ENCODE measurements around the gene AGBL5. TPM values are rescaled to one million over a fixed set of nuclear protein-coding genes. Genes with fewer than 3 reads are reported as not detected.

AGBL5 gene
- total and polyA plus RNA-seq, 2 of the 13 experiments (the other 11 are each of a cell fraction or from before 2014, with no cell fraction given) = 55.9 to 73.3 TPM

DNA sequence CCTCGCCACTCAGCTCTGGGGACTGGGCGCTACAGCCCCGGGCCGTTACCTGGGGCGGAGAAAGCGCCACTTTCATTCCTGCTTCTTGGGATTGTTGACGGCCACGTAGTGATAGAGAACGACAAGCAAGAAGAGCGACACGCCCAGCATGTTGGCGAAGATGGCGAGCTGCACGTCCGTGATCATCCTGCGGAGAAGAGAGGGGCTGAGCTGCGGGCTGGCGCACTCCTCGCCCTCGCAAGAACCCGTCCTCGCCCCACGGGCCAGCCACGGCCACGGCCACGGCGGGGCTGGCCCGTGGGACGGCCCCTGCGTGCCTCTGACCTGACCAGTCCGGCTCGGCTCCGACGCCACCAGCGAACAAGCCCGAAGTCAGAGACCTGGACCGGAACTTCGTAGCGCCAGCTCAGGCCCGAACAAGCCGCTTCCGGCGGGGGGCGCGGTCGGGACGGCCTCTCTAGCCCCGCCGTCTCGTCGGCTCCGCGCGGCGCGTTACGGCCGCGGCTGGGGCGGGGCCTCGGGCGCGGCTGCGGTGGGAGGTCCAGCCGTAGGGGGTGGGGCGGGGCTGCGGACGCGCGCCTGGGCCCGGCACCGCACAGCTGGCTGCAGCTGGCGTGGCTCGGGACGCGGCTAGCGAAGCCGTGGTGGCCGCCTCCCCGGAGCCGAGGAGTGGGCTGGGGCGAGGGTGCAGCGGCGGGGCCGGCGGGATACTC lies 20.0 kb downstream of the AGBL5 start, which contains the start of gene OST4 (continued):
- TF ChIP-seq, protein P1, sequence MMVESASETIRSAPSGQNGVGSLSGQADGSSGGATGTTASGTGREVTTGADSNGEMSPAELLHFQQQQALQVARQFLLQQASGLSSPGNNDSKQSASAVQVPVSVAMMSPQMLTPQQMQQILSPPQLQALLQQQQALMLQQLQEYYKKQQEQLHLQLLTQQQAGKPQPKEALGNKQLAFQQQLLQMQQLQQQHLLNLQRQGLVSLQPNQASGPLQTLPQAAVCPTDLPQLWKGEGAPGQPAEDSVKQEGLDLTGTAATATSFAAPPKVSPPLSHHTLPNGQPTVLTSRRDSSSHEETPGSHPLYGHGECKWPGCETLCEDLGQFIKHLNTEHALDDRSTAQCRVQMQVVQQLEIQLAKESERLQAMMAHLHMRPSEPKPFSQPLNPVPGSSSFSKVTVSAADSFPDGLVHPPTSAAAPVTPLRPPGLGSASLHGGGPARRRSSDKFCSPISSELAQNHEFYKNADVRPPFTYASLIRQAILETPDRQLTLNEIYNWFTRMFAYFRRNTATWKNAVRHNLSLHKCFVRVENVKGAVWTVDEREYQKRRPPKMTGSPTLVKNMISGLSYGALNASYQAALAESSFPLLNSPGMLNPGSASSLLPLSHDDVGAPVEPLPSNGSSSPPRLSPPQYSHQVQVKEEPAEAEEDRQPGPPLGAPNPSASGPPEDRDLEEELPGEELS (CRISPR knock-in tag; IDR thresholded peaks at IDR 0.05) = peak; percentile 8
- peak; percentile 90 for TF ChIP-seq ERF (CRISPR knock-in tag; IDR thresholded peaks at IDR 0.05)
- TF ChIP-seq ARNT2 (CRISPR knock-in tag; IDR thresholded peaks at IDR 0.05; ENCODE audit: low read depth) = peak; percentile 82
- TF ChIP-seq ZNF761 (CRISPR knock-in tag; conservative IDR thresholded peaks at IDR 0.05) = 0 out of 2 replicates have a peak, but pooled peaks have one; percentile 17
- TF ChIP-seq ZNF564 (CRISPR knock-in tag; IDR thresholded peaks at IDR 0.05) = no peak
- no peak; the same call in 1 of the 2 replicates for TF ChIP-seq CREM (IDR thresholded peaks at IDR 0.05)
- 0 out of 2 replicates have a peak, but pooled peaks have one; percentile 13 for TF ChIP-seq CREM (CRISPR knock-in tag; IDR thresholded peaks at IDR 0.05)
- 0 out of 2 replicates have a peak, but pooled peaks have one; percentile 35 for TF ChIP-seq ETV6 (CRISPR knock-in tag; conservative IDR thresholded peaks at IDR 0.05)
- TF ChIP-seq ZNF816 (CRISPR knock-in tag; IDR thresholded peaks at IDR 0.05; ENCODE audit: borderline replicate concordance) = peak; percentile 82; the same call in 1 of the 2 replicates
- TF ChIP-seq KDM5A (IDR thresholded peaks at IDR 0.05; ENCODE audit: borderline replicate concordance, low read length) = peak; percentile 89
- no peak for TF ChIP-seq FOXK2 (IDR thresholded peaks at IDR 0.05)
- no peak for TF ChIP-seq HMGA1 (CRISPR knock-in tag; conservative IDR thresholded peaks at IDR 0.05)
- no peak for TF ChIP-seq ZNF562 (CRISPR knock-in tag; IDR thresholded peaks at IDR 0.05; ENCODE audit: borderline replicate concordance)
- TF ChIP-seq ZSCAN21 (CRISPR knock-in tag; IDR thresholded peaks at IDR 0.05; ENCODE audit: borderline replicate concordance) = peak; percentile 81
- TF ChIP-seq, protein P2, sequence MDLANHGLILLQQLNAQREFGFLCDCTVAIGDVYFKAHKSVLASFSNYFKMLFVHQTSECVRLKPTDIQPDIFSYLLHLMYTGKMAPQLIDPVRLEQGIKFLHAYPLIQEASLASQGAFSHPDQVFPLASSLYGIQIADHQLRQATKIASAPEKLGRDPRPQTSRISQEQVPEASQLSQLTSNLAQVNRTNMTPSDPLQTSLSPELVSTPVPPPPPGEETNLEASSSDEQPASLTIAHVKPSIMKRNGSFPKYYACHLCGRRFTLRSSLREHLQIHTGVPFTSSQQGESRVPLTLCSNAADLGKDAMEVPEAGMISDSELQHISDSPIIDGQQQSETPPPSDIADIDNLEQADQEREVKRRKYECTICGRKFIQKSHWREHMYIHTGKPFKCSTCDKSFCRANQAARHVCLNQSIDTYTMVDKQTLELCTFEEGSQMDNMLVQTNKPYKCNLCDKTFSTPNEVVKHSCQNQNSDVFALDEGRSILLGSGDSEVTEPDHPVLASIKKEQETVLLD (CRISPR knock-in tag; IDR thresholded peaks at IDR 0.05; ENCODE audit: low read depth) = peak; percentile 90
- TF ChIP-seq, protein P3, sequence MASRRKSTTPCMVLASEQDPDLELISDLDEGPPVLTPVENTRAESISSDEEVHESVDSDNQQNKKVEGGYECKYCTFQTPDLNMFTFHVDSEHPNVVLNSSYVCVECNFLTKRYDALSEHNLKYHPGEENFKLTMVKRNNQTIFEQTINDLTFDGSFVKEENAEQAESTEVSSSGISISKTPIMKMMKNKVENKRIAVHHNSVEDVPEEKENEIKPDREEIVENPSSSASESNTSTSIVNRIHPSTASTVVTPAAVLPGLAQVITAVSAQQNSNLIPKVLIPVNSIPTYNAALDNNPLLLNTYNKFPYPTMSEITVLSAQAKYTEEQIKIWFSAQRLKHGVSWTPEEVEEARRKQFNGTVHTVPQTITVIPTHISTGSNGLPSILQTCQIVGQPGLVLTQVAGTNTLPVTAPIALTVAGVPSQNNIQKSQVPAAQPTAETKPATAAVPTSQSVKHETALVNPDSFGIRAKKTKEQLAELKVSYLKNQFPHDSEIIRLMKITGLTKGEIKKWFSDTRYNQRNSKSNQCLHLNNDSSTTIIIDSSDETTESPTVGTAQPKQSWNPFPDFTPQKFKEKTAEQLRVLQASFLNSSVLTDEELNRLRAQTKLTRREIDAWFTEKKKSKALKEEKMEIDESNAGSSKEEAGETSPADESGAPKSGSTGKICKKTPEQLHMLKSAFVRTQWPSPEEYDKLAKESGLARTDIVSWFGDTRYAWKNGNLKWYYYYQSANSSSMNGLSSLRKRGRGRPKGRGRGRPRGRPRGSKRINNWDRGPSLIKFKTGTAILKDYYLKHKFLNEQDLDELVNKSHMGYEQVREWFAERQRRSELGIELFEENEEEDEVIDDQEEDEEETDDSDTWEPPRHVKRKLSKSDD (CRISPR knock-in tag; IDR thresholded peaks at IDR 0.05; ENCODE audit: low read depth) = peak; percentile 88
- no peak for TF ChIP-seq ZEB1 (IDR thresholded peaks at IDR 0.05; ENCODE audit: insufficient replicate concordance, low read depth)
- TF ChIP-seq HOXA3 (CRISPR knock-in tag; IDR thresholded peaks at IDR 0.05) = peak; percentile 99
- TF ChIP-seq, protein P4, sequence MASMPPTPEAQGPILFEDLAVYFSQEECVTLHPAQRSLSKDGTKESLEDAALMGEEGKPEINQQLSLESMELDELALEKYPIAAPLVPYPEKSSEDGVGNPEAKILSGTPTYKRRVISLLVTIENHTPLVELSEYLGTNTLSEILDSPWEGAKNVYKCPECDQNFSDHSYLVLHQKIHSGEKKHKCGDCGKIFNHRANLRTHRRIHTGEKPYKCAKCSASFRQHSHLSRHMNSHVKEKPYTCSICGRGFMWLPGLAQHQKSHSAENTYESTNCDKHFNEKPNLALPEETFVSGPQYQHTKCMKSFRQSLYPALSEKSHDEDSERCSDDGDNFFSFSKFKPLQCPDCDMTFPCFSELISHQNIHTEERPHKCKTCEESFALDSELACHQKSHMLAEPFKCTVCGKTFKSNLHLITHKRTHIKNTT (CRISPR knock-in tag; IDR thresholded peaks at IDR 0.05) = no peak
- TF ChIP-seq PPARG (CRISPR knock-in tag; conservative IDR thresholded peaks at IDR 0.05) = peak; percentile 58; the same call in 1 of the 2 replicates
- no peak for TF ChIP-seq ZNF549 (CRISPR knock-in tag; IDR thresholded peaks at IDR 0.05)
- TF ChIP-seq HNRNPUL1 (IDR thresholded peaks at IDR 0.05; ENCODE audit: low read depth, low read length) = no peak
- 0 out of 2 replicates have a peak, but pooled peaks have one; percentile 44 for TF ChIP-seq ZFP62 (CRISPR knock-in tag; IDR thresholded peaks at IDR 0.05)
- TF ChIP-seq ZNF7 (CRISPR knock-in tag; IDR thresholded peaks at IDR 0.05) = no peak
- no peak for TF ChIP-seq KDM4B (CRISPR knock-in tag; IDR thresholded peaks at IDR 0.05)

Measured in HepG2 (cell line).